ENCODE measurements around the gene KCTD20. TPM values are rescaled to one million over a fixed set of nuclear protein-coding genes. Genes with fewer than 3 reads are reported as not detected.

KCTD20 gene
- total and polyA plus RNA-seq, 8 donors: 8.8 to 21.7 (median 10.1) TPM

DNA sequence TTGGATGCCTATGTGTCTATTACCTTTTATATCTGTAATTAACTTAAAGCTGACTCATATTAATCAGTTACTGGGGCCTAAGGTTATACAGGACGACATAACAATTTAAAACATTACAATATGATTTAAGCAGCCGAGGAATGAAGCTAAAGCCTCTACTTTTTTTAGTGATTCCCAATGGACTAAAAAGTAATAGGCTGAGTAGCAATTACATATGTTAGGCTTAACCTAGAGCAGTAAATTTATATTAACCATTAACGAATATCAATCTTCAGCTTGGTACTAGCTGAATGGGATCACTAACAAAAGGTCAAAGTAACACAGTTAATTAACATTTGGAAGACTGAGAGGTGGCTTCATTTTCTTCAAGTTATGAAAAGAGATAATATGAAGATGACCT lies 61.4 kb downstream of the KCTD20 start:
- TF ChIP-seq, protein P1, sequence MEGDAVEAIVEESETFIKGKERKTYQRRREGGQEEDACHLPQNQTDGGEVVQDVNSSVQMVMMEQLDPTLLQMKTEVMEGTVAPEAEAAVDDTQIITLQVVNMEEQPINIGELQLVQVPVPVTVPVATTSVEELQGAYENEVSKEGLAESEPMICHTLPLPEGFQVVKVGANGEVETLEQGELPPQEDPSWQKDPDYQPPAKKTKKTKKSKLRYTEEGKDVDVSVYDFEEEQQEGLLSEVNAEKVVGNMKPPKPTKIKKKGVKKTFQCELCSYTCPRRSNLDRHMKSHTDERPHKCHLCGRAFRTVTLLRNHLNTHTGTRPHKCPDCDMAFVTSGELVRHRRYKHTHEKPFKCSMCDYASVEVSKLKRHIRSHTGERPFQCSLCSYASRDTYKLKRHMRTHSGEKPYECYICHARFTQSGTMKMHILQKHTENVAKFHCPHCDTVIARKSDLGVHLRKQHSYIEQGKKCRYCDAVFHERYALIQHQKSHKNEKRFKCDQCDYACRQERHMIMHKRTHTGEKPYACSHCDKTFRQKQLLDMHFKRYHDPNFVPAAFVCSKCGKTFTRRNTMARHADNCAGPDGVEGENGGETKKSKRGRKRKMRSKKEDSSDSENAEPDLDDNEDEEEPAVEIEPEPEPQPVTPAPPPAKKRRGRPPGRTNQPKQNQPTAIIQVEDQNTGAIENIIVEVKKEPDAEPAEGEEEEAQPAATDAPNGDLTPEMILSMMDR (IDR thresholded peaks at IDR 0.05): no peak
- H3K9me3 ChIP-seq: no peaks in the 10 kb centered on the region
- ATAC-seq (no peak), DNase-seq (no peak), FAIRE-seq (no peak)
- 80 to 81% methylated on average over 3 of the region's 3 CpGs for WGBS, 2 donors
- H3K27ac ChIP-seq: no peak overlapping the region
- no peak overlapping the region for H3K4me3 ChIP-seq
- H3K4me1 ChIP-seq: no peaks in the 10 kb centered on the region
- H3K36me3 ChIP-seq: peaks cover 0 to 5% (median 0%) of the 10 kb centered on the region in 3 donors
- intact Hi-C loops (cut with DNase I): no loop called here
- H3K27me3 ChIP-seq: no peaks in the 10 kb centered on the region

DNA sequence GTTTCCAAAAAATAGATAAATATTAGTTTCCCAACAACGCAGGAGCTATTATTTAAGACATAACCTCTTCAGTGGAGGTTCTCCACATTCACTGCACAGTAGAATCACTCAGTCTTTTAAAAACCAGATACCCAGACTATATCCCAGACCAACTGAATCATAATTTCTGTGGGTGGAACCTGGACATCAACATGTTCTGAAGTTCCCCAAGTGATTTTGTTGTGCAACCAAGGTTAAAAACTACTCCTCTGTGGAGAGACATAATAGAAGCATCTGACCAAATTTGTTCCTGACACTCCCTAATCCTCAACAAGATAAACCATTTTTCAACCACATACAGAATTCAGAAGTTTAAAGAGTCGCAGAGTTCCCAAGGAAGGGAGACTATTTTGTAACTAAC lies 62.2 kb downstream of the KCTD20 start:
- 91 to 95% methylated on average over 2 of the region's 2 CpGs for WGBS, 2 donors
- FAIRE-seq: no peak
- H3K36me3 ChIP-seq: no peaks in the 10 kb centered on the region

DNA sequence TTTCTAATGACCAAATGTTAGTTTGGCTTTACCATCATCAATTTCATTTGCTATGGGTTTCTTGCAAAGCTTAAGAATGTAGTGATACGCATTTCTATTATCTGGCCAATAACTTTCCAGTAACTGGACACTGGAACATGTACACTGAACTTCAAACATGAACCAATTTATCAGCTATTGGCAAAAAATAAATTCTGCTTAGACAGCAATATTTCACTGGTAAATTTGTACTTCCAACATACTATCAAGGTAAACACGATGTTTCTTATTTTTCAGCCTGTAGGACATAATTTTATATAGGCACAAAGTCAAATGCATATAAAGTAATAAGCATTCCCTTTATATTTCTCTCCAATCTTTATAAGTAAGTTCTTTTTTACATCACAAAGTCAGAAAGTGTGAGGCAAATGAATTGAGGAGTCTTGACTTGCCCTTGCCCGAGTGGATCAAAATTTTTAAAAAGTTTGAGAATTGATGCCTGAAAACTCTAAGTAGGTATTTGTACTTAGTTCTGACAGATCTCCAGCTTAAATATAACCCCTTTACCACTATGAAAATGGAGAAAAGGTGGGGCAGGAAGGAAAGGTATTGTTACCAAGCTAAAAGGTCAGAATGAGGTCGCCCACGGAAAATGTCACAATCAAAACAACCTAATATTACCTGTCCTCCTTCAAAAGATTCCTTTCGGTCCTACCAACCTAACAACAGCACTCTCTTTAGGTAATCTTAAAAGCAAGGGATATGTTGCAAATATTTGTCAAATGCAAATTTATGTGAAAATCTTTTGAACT lies 63.1 kb downstream of the KCTD20 start:
- DNase-seq (no peak), ATAC-seq (no peak), FAIRE-seq (no peak)
- intact Hi-C loops (cut with DNase I): no loop called here
- WGBS, 2 donors: 86 to 87% methylated on average over 6 of the region's 6 CpGs
- no peaks in the 10 kb centered on the region for H3K4me1 ChIP-seq
- H3K27me3 ChIP-seq: no peaks in the 10 kb centered on the region
- H3K9me3 ChIP-seq: no peaks in the 10 kb centered on the region
- no peak overlapping the region for H3K27ac ChIP-seq
- no peak overlapping the region for H3K4me3 ChIP-seq
- TF ChIP-seq, protein P1 (IDR thresholded peaks at IDR 0.05): no peak
- no peaks in the 10 kb centered on the region for H3K36me3 ChIP-seq

More for the DNA sequence above, 62.2 kb downstream of the KCTD20 start:
- TF ChIP-seq, protein P1 (IDR thresholded peaks at IDR 0.05): no peak
- Histone ChIP-seq H3K4me1 (no peaks in the 10 kb centered on the region), H3K27me3 (no peaks in the 10 kb centered on the region), H3K27ac (no peak overlapping the region), H3K9me3 (no peaks in the 10 kb centered on the region), H3K4me3 (no peak overlapping the region)
- ATAC-seq: peak in 3 of 4 donors; percentile 15 to 46 (median 41)
- intact Hi-C loops (cut with DNase I): no loop called here
- DNase-seq: no peak

DNA sequence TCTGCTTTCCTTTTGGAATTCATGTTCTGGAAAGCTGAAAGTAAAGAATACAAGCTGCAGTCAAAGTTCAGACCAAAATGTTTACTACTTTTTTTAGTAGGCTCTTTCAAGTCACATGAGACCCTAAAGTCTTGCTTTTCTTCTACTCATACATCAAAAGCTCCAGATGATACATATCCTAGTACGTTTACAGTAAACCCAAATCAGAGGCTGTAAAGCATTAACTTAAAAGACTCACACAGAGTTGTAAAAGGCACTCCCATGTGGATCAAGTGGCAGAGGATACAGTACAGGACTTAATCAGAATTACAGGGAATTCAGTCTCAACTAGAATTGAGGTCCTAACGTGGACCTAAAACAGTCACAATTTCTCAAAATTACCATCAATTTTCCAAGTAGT lies 63.8 kb downstream of the KCTD20 start:
- H3K27ac ChIP-seq: no peak overlapping the region
- TF ChIP-seq, protein P1 (IDR thresholded peaks at IDR 0.05): no peak
- H3K9me3 ChIP-seq: no peaks in the 10 kb centered on the region
- H3K36me3 ChIP-seq: no peaks in the 10 kb centered on the region
- WGBS, 2 donors: 80% methylated on average over 2 of the region's 2 CpGs
- no peaks in the 10 kb centered on the region for H3K27me3 ChIP-seq
- no peaks in the 10 kb centered on the region for H3K4me1 ChIP-seq
- peak; percentile 54 for FAIRE-seq
- intact Hi-C loops (cut with DNase I): no loop called here
- H3K4me3 ChIP-seq: no peak overlapping the region
- DNase-seq: no peak
- no peak for ATAC-seq

DNA sequence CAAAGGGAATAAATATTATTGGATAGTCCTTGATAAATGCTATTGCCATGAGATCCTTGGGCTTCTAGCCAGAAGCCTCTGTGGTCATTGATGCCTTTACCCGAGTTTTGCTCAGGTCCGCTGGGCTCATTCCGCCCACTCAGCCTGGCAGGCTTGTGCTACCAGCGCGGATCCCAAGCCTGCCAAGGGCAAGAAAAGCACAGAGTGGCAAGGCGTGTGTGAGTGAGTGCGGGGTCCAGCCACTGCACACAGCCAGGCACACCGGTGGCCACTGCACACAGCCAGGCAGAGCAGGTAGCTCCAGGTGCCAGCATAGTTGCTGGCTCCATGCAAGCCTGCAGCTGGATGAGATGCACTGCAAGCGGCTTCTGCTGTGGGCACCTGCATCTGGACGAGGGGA lies 65.7 kb downstream of the KCTD20 start:
- Histone ChIP-seq H3K27ac (no peak overlapping the region), H3K4me3 (no peak overlapping the region), H3K36me3 (no peaks in the 10 kb centered on the region), H3K27me3 (no peaks in the 10 kb centered on the region), H3K9me3 (no peaks in the 10 kb centered on the region), H3K4me1 (no peaks in the 10 kb centered on the region)
- FAIRE-seq (no peak), DNase-seq (no peak), ATAC-seq (no peak)
- intact Hi-C loops (cut with DNase I): no loop called here
- WGBS, 2 donors: 90% methylated on average over 10 of the region's 10 CpGs
- TF ChIP-seq, protein P1 (IDR thresholded peaks at IDR 0.05): no peak
